Frontal cortex (tissue), 4 donors: ENCODE measurements around the gene TVP23C. TPM values are rescaled to one million over a fixed set of nuclear protein-coding genes. Genes with fewer than 3 reads are reported as not detected.

Experiments
- DNase-seq, 2 donors: peaks; one replicate each; pipeline ENCODE4 v3.0.0; 2012; ENCODE audit warnings: low spot score in 2 of 2
- FAIRE-seq: peaks from 2 replicates; lab custom pipeline; 2012; peaks lifted over from hg19 to GRCh38; lab: Jason Lieb, UNC
- total RNA-seq: library from RNA; depleted of rRNA; stranded (reverse); fragments of >200 nt; gene quantifications from one replicate; pipeline ENCODE4 v1.2.3, GENCODE V29; 2014
- donor health status: control.
- donor health status: control.
- donor health status: control.

TVP23C gene
- total RNA-seq, 1 donor from 2014 or later, result 47.7 TPM

GRCh38 chr17:15502369-15503112, 60.7 kb downstream of the TVP23C start:
- FAIRE-seq (no peak), DNase-seq (peak; percentile 77 to 80)

- FAIRE-seq, result no peak
- DNase-seq, result no peak
These were observed 61.5 kb downstream of the TVP23C start for GRCh38 chr17:15501793-15502192.

GRCh38 chr17:15501282-15501681, 62.0 kb downstream of the TVP23C start:
- DNase-seq (no peak), FAIRE-seq (no peak)

- DNase-seq (no peak), FAIRE-seq (no peak)
These were observed 65.2 kb downstream of the TVP23C start for GRCh38 chr17:15498107-15498506.

GRCh38 chr17:15496735-15497670, 66.3 kb downstream of the TVP23C start:
- FAIRE-seq (no peak), DNase-seq (no peak)

- FAIRE-seq, result no peak
These were observed 68.5 kb downstream of the TVP23C start for GRCh38 chr17:15494821-15495220.

GRCh38 chr17:15493693-15494035, 69.6 kb downstream of the TVP23C start:
- no peak for FAIRE-seq
- DNase-seq, result no peak

More at GRCh38 chr17:15494821-15495220, 68.5 kb downstream of the TVP23C start:
- DNase-seq, result no peak

- FAIRE-seq, result no peak
- DNase-seq, result no peak
These were observed 70.2 kb downstream of the TVP23C start for GRCh38 chr17:15492791-15493692.

- FAIRE-seq (no peak), DNase-seq (no peak)
These were observed 71.1 kb downstream of the TVP23C start for GRCh38 chr17:15492186-15492585.

GRCh38 chr17:15490634-15491261, 72.5 kb downstream of the TVP23C start:
- FAIRE-seq (no peak), DNase-seq (peak; percentile 43 to 64)

- DNase-seq (no peak), FAIRE-seq (no peak)
These were observed 74.7 kb downstream of the TVP23C start for GRCh38 chr17:15488557-15488956.

GRCh38 chr17:15485045-15485444, 78.2 kb downstream of the TVP23C start:
- DNase-seq (no peak), FAIRE-seq (no peak)

- no peak for FAIRE-seq
- no peak for DNase-seq
These were observed 79.9 kb downstream of the TVP23C start for GRCh38 chr17:15483431-15483830.

- DNase-seq (no peak), FAIRE-seq (no peak)
These were observed 80.8 kb downstream of the TVP23C start for GRCh38 chr17:15482476-15482875.

- no peak for DNase-seq
These were observed 81.8 kb downstream of the TVP23C start for GRCh38 chr17:15481481-15481880.

GRCh38 chr17:15480204-15480603, 83.1 kb downstream of the TVP23C start:
- FAIRE-seq, result no peak
- DNase-seq, result no peak

More at GRCh38 chr17:15481481-15481880, 81.8 kb downstream of the TVP23C start:
- no peak for FAIRE-seq

- no peak for FAIRE-seq
- DNase-seq, result no peak
These were observed 83.6 kb downstream of the TVP23C start for GRCh38 chr17:15479703-15480102.

GRCh38 chr17:15478845-15479244, 84.4 kb downstream of the TVP23C start:
- FAIRE-seq (no peak), DNase-seq (no peak)

- no peak for DNase-seq
- FAIRE-seq, result no peak
These were observed 87.5 kb downstream of the TVP23C start for GRCh38 chr17:15475631-15476354.
